ENCODE measurements around the gene PHF12.
A peak's percentile ranks its signal among the peaks of the same experiment; 100 is the strongest.

- TF ChIP-seq CTCF (conservative IDR thresholded peaks at IDR 0.05; ENCODE audit: low read depth, low read length) (peak; percentile 27; the same call in 1 of the 2 replicates), POLR2A (IDR thresholded peaks at IDR 0.05; ENCODE audit: low read depth, low read length) (no peak), CEBPB (IDR thresholded peaks at IDR 0.05; ENCODE audit: low read depth, low read length) (peak; percentile 54)
These were observed 54.2 kb downstream of the PHF12 start, which contains the start of gene FLOT2 for GRCh38 chr17:28896884-28897768.
